Aorta (tissue), 5 donors: Measurements from ENCODE around the gene SPP1. TPM values are rescaled to one million over a fixed set of nuclear protein-coding genes. Genes with fewer than 3 reads are reported as not detected.

ENCODE experiments used
- ATAC-seq: fragments of 200-7000 bp; cut with Tn5 transposase; one replicate; pipeline ENCODE4 v1.9.1; 2022; ENCODE audit warnings: moderate library complexity; ENCODE audit not compliant: low FRiP score
- DNase-seq, 2 donors: peaks; one replicate each; pipeline ENCODE4 v3.0.0-alpha.2; 2020
- H3K27ac ChIP-seq, 2 donors: one replicate each; pipeline ENCODE4 v1.5.1; 2013; ENCODE audit warnings: low read length in 2 of 2, mild to moderate bottlenecking in 2 of 2, moderate library complexity in 2 of 2, control low read depth in 1 of 2, inconsistent platforms in 1 of 2, low read depth in 1 of 2
- H3K27me3 ChIP-seq, 2 donors: one replicate each; pipeline ENCODE4 v1.6.1; 2013; ENCODE audit warnings: control low read depth in 1 of 2, low read length in 1 of 2, mild to moderate bottlenecking in 1 of 2, moderate library complexity in 1 of 2; ENCODE audit not compliant: insufficient read depth in 2 of 2, control insufficient read depth in 1 of 2
- H3K36me3 ChIP-seq, 2 donors: one replicate each; pipeline ENCODE4 v1.6.1; 2013; ENCODE audit warnings: control low read depth in 1 of 2, low read length in 1 of 2, mild to moderate bottlenecking in 1 of 2; ENCODE audit not compliant: insufficient read depth in 2 of 2, control insufficient read depth in 1 of 2
- H3K4me1 ChIP-seq, 2 donors: one replicate each; pipeline ENCODE4 v1.6.1; 2013; ENCODE audit warnings: low read length in 2 of 2, control low read depth in 1 of 2, mild to moderate bottlenecking in 1 of 2, moderate library complexity in 1 of 2; ENCODE audit not compliant: insufficient read depth in 2 of 2, control insufficient read depth in 1 of 2
- H3K4me3 ChIP-seq, 2 donors: one replicate each; pipeline ENCODE4 v1.5.1; 2013; ENCODE audit warnings: low read length in 2 of 2, control low read depth in 1 of 2, mild to moderate bottlenecking in 1 of 2
- H3K9me3 ChIP-seq: one replicate; pipeline ENCODE4 v1.6.1; 2013; ENCODE audit warnings: mild to moderate bottlenecking, low read length; ENCODE audit not compliant: control insufficient read depth
- WGBS, 2 donors: extraction: QIAGEN DNeasy Blood & Tissue Kit; methylation state at CpG; one replicate each; pipeline ENCODE4 v1.1.7; 2013; 5-methylcytosine and 5-hydroxymethylcytosine counted together
- intact Hi-C, 2 donors: fragments of 100-400 bp; cut with DNase I; formaldehyde crosslinking; loops; one replicate each; pipeline versions ENCODE4 v1.14.2 to v1.15.0; 2022
- long read RNA-seq, 2 donors: library from polyadenylated mRNA; unstranded; transcript quantifications; one replicate each; pipeline ENCODE4 v2.0.0, GENCODE V29; 2020 to 2021
- polyA plus RNA-seq, 2 donors: library from polyadenylated mRNA; stranded (reverse); fragments of 200-250 nt; gene quantifications; one replicate each; pipeline ENCODE4 v1.2.3, GENCODE V29; 2013
- total RNA-seq, 2 donors: library from RNA; stranded (reverse); fragmentation: NEBNext Ultra II Directional; extraction: Animal tissue kit (Norgen Biotek cat#: 25700); gene quantifications; one replicate each; pipeline ENCODE4 v1.2.1, GENCODE V29; 2021
- donor health status: healthy with polysubstance abuse.
- donor health status: Bipolar disorder and iron deficiency.
- donor health status: DM: no; HTN: no; CAD: no.
- donor health status: DM: no; HTN: no; CAD: no.
- donor health status: DM: yes; HTN: yes; CAD: no.

Gene SPP1
- 100 to 1,000 TPM; 180 to 199 TPM for total RNA-seq
- polyA plus RNA-seq = 10 to 100 TPM in 1 of 2 donors, 1 to 10 TPM in 1; 3.7 to 89.2 TPM
- long read RNA-seq, donor 1, transcript SPP1-203 (7 exons, 1,473 nt) = major isoform, 114 of 190 reads
- long read RNA-seq, donor 1, transcript SPP1-201 (6 exons, 1,581 nt) = minor isoform, 53 of 190 reads
- long read RNA-seq, donor 1, partial matches to known transcripts = 20 of 190 reads
- long read RNA-seq, donor 1, other reads (novel, unspliced or antisense) = 0 of 190 reads
- long read RNA-seq, donor 2, transcript SPP1-203 (7 exons, 1,473 nt) = major isoform, 53 of 86 reads
- long read RNA-seq, donor 2, transcript SPP1-201 (6 exons, 1,581 nt) = minor isoform, 25 of 86 reads
- long read RNA-seq, donor 2, partial matches to known transcripts = 5 of 86 reads
- long read RNA-seq, donor 2, other reads (novel, unspliced or antisense) = 1 of 86 reads

DNA sequence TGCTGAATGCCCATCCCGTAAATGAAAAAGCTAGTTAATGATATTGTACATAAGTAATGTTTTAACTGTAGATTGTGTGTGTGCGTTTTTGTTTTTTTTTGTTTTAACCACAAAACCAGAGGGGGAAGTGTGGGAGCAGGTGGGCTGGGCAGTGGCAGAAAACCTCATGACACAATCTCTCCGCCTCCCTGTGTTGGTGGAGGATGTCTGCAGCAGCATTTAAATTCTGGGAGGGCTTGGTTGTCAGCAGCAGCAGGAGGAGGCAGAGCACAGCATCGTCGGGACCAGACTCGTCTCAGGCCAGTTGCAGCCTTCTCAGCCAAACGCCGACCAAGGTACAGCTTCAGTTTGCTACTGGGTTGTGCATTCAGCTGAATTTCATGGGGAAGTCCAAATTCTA is at the start of gene SPP1:
TSS of gene SPP1 (plus strand) at position 249 of the 400 bp plus-strand sequence. CDS start 1,182 bp downstream, outside the sequence.
- H3K36me3 ChIP-seq = no peaks in the 10 kb centered on the region
- no peaks in the 10 kb centered on the region for H3K4me1 ChIP-seq
- no peaks in the 10 kb centered on the region for H3K9me3 ChIP-seq
- H3K27ac ChIP-seq = no peak within 1 kb of the TSS
- ATAC-seq (no peak), DNase-seq (peak in 1 of 2 donors; percentile 56)
- WGBS, 2 donors = 69 to 72% methylated on average over 8 of the region's 8 CpGs
- intact Hi-C loops = loop anchor here (10.0 kb wide), 2 partner anchors 291 to 301 kb away; no protein-coding TSS in a partner anchor
- no peak within 1 kb of the TSS for H3K4me3 ChIP-seq
- peaks cover 0 to 2% of the 10 kb centered on the region in 2 donors for H3K27me3 ChIP-seq

GRCh38 chr4:87926554-87927098 is 48.9 kb upstream of the SPP1 start:
- intact Hi-C loops = no loop called here
- no peak for ATAC-seq
- 91 to 95% methylated on average over 4 of the region's 4 CpGs for WGBS, 2 donors

GRCh38 chr4:87930629-87931028 is 44.9 kb upstream of the SPP1 start:
- 75 to 88% methylated on average over 1 of the region's 1 CpG for WGBS, 2 donors
- Histone ChIP-seq H3K36me3 (no peaks in the 10 kb centered on the region), H3K4me1 (no peaks in the 10 kb centered on the region), H3K4me3 (no peak overlapping the region), H3K27me3 (no peaks in the 10 kb centered on the region), H3K9me3 (no peaks in the 10 kb centered on the region), H3K27ac (no peak overlapping the region)
- DNase-seq = no peak
- no peak for ATAC-seq
- intact Hi-C loops = no loop called here

More at GRCh38 chr4:87926554-87927098, 48.9 kb upstream of the SPP1 start:
- no peak overlapping the region for H3K4me3 ChIP-seq
- no peaks in the 10 kb centered on the region for H3K9me3 ChIP-seq
- H3K4me1 ChIP-seq = no peaks in the 10 kb centered on the region
- no peak for DNase-seq
- no peaks in the 10 kb centered on the region for H3K27me3 ChIP-seq
- H3K27ac ChIP-seq = no peak overlapping the region
- H3K36me3 ChIP-seq = no peaks in the 10 kb centered on the region

- no peaks in the 10 kb centered on the region for H3K27me3 ChIP-seq
- no peak overlapping the region for H3K4me3 ChIP-seq
- intact Hi-C loops = no loop called here
- no peaks in the 10 kb centered on the region for H3K9me3 ChIP-seq
- H3K36me3 ChIP-seq = no peaks in the 10 kb centered on the region
- WGBS, 2 donors = 78 to 84% methylated on average over 1 of the region's 1 CpG
- no peak overlapping the region for H3K27ac ChIP-seq
- DNase-seq = no peak
- no peaks in the 10 kb centered on the region for H3K4me1 ChIP-seq
- no peak for ATAC-seq
Observed at GRCh38 chr4:87931932-87932331, 43.6 kb upstream of the SPP1 start.

- H3K36me3 ChIP-seq = no peaks in the 10 kb centered on the region
- no peaks in the 10 kb centered on the region for H3K9me3 ChIP-seq
- DNase-seq (no peak), ATAC-seq (no peak)
- WGBS, 2 donors = 79 to 81% methylated on average over 5 of the region's 5 CpGs
- no peaks in the 10 kb centered on the region for H3K4me1 ChIP-seq
- H3K27ac ChIP-seq = no peak overlapping the region
- no peak overlapping the region for H3K4me3 ChIP-seq
- intact Hi-C loops = no loop called here
- no peaks in the 10 kb centered on the region for H3K27me3 ChIP-seq
Observed at GRCh38 chr4:87932718-87933141, 42.8 kb upstream of the SPP1 start.

- Histone ChIP-seq H3K36me3 (no peaks in the 10 kb centered on the region), H3K9me3 (no peaks in the 10 kb centered on the region), H3K4me1 (no peaks in the 10 kb centered on the region), H3K4me3 (no peak overlapping the region), H3K27ac (no peak overlapping the region), H3K27me3 (no peaks in the 10 kb centered on the region)
- DNase-seq (no peak), ATAC-seq (no peak)
- 92 to 95% methylated on average over 1 of the region's 1 CpG for WGBS, 2 donors
- intact Hi-C loops = no loop called here
Observed at GRCh38 chr4:87933337-87933736, 42.2 kb upstream of the SPP1 start.

GRCh38 chr4:87934157-87934704 is 41.3 kb upstream of the SPP1 start:
- no peaks in the 10 kb centered on the region for H3K27me3 ChIP-seq
- H3K27ac ChIP-seq = no peak overlapping the region
- no peaks in the 10 kb centered on the region for H3K36me3 ChIP-seq
- H3K4me3 ChIP-seq = no peak overlapping the region
- ATAC-seq = no peak
- intact Hi-C loops = no loop called here
- no peaks in the 10 kb centered on the region for H3K4me1 ChIP-seq
- WGBS, 2 donors = 94 to 96% methylated on average over 2 of the region's 2 CpGs
- H3K9me3 ChIP-seq = no peaks in the 10 kb centered on the region
- no peak for DNase-seq

- H3K9me3 ChIP-seq = no peaks in the 10 kb centered on the region
- H3K36me3 ChIP-seq = no peaks in the 10 kb centered on the region
- DNase-seq (no peak), ATAC-seq (no peak)
- H3K27me3 ChIP-seq = no peaks in the 10 kb centered on the region
- H3K27ac ChIP-seq = no peak overlapping the region
- 38 to 62% methylated on average over 2 of the region's 2 CpGs for WGBS, 2 donors
- intact Hi-C loops = no loop called here
- no peak overlapping the region for H3K4me3 ChIP-seq
- H3K4me1 ChIP-seq = no peaks in the 10 kb centered on the region
Observed at GRCh38 chr4:87934973-87935372, 40.5 kb upstream of the SPP1 start.
